ENCODE data around the gene ACBD6.

ACBD6 gene

DNA sequence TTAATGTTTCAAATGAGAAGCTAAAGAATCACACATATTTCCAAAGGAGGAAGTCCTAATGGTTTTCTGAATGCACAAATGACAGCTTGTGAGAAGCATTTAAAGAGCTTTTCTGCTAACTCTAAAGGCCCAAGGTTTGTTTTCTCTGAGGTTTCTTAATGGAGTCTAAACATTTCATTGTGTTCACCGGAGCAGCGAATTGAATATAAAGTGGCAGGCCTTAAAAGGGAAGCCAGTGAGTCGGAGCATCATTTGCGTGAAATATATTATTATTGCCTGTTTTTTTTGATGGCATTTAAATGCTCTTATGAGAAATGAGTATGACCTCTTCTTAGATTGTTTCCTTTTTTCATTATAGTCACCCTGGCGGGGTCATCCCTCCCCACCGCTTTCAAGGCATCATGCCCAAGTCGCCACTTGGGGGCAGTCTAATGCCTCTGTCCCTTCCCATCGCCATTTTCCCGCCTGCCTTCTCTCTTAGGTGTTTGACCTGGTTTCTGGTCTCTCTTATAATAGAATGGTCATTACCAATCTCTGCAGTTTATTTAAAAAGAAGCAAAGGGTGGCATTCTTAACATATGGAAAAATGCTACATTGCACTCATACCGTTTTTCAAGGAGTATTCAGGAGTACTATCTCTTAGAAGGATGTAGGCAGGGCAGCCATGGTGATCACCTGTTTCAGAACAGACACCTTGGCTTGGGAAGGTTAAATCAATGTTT, 31.1 kb upstream of the ACBD6 start:
- peak; percentile 24 to 67 for DNase-seq (ENCODE audit: low read depth in 1 of 2, low spot score in 1 of 2)
- H3K27me3 ChIP-seq (ENCODE audit: insufficient read depth, poor library complexity, severe bottlenecking) = peaks cover 4% of the 10 kb centered on the region
- H3K27ac ChIP-seq (replicated peaks) = no peak overlapping the region
- no peak for TF ChIP-seq GABPA (IDR thresholded peaks at IDR 0.05; ENCODE audit: low read depth)
- TF ChIP-seq, protein P1, sequence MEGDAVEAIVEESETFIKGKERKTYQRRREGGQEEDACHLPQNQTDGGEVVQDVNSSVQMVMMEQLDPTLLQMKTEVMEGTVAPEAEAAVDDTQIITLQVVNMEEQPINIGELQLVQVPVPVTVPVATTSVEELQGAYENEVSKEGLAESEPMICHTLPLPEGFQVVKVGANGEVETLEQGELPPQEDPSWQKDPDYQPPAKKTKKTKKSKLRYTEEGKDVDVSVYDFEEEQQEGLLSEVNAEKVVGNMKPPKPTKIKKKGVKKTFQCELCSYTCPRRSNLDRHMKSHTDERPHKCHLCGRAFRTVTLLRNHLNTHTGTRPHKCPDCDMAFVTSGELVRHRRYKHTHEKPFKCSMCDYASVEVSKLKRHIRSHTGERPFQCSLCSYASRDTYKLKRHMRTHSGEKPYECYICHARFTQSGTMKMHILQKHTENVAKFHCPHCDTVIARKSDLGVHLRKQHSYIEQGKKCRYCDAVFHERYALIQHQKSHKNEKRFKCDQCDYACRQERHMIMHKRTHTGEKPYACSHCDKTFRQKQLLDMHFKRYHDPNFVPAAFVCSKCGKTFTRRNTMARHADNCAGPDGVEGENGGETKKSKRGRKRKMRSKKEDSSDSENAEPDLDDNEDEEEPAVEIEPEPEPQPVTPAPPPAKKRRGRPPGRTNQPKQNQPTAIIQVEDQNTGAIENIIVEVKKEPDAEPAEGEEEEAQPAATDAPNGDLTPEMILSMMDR (IDR thresholded peaks at IDR 0.05; ENCODE audit: insufficient read depth, low read length) = peak; percentile 56
- H3K4me3 ChIP-seq (replicated peaks; ENCODE audit: insufficient read depth, low read length) = no peak overlapping the region

- Histone ChIP-seq H3K27me3 (ENCODE audit: insufficient read depth, poor library complexity, severe bottlenecking) (peaks cover 4% of the 10 kb centered on the region), H3K27ac (replicated peaks) (no peak overlapping the region), H3K4me3 (replicated peaks; ENCODE audit: insufficient read depth, low read length) (no peak overlapping the region)
- DNase-seq (ENCODE audit: low read depth in 1 of 2, low spot score in 1 of 2) = no peak
- no peak for TF ChIP-seq REST (IDR thresholded peaks at IDR 0.05; ENCODE audit: insufficient replicate concordance, low read depth)
- TF ChIP-seq, protein P1 (IDR thresholded peaks at IDR 0.05; ENCODE audit: insufficient read depth, low read length) = no peak
- TF ChIP-seq SPI1 (IDR thresholded peaks at IDR 0.05; ENCODE audit: borderline replicate concordance, low read depth) = no peak
- no peak for TF ChIP-seq POLR2AphosphoS5 (IDR thresholded peaks at IDR 0.05; ENCODE audit: low read depth)
- no peak for TF ChIP-seq GABPA (IDR thresholded peaks at IDR 0.05; ENCODE audit: low read depth)
These were observed 30.5 kb upstream of the ACBD6 start for GRCh38 chr1:180532854-180533253.

DNA sequence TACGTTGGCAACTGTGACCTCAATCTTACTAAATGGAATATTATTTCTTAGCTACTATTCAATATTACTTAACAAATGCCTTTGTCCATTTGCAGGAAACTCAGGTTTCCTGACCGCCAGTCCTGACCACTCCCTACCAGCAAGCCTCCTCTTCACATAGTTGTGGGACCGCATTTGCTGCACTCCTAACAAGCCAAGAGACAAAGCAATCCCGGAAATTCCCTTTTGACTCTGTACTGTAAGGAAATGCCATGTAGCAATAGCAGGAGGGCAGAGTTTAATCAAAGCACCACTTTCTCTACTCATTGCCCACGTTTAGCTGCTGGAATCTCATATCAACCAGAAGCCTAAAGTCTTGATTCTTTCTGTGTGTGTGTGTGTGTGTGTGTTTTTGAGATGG, 28.1 kb upstream of the ACBD6 start:
- no peak for DNase-seq (ENCODE audit: low read depth in 1 of 2, low spot score in 1 of 2)
- no peak overlapping the region for H3K27ac ChIP-seq (replicated peaks)
- TF ChIP-seq POLR2AphosphoS5 (IDR thresholded peaks at IDR 0.05; ENCODE audit: low read depth) (no peak), REST (IDR thresholded peaks at IDR 0.05; ENCODE audit: insufficient replicate concordance, low read depth) (no peak), SPI1 (IDR thresholded peaks at IDR 0.05; ENCODE audit: borderline replicate concordance, low read depth) (no peak), GABPA (IDR thresholded peaks at IDR 0.05; ENCODE audit: low read depth) (no peak)
- TF ChIP-seq, protein P1 (IDR thresholded peaks at IDR 0.05; ENCODE audit: insufficient read depth, low read length) = no peak
- no peak overlapping the region for H3K4me3 ChIP-seq (replicated peaks; ENCODE audit: insufficient read depth, low read length)
- H3K27me3 ChIP-seq (ENCODE audit: insufficient read depth, poor library complexity, severe bottlenecking) = no peaks in the 10 kb centered on the region
